ENCODE results near the gene USP48. TPM values are rescaled to one million over a fixed set of nuclear protein-coding genes. Genes with fewer than 3 reads are reported as not detected.

USP48 gene
- total RNA-seq, 1 donor from 2014 or later = 56.4 TPM

- Histone ChIP-seq H3K27ac (no peak overlapping the region), H3K9me3 (no peaks in the 10 kb centered on the region), H3K4me3 (no peak overlapping the region), H3K4me1 (peaks cover 8% of the 10 kb centered on the region), H3K36me3 (no peaks in the 10 kb centered on the region), H3K27me3 (peaks cover 7% of the 10 kb centered on the region)
- DNase-seq = no peak
- TF ChIP-seq CTCF (IDR thresholded peaks at IDR 0.05) = no peak
- ATAC-seq = no peak
- intact Hi-C loops (cut with DNase I) = no loop called here
Measured at GRCh38 chr1:21641076-21641475, 141.9 kb downstream of the USP48 start.

GRCh38 chr1:21640653-21641052 is 142.3 kb downstream of the USP48 start:
- ATAC-seq = no peak
- intact Hi-C loops (cut with DNase I) = no loop called here
- TF ChIP-seq CTCF (IDR thresholded peaks at IDR 0.05) = no peak
- Histone ChIP-seq H3K27ac (no peak overlapping the region), H3K4me1 (peaks cover 8% of the 10 kb centered on the region), H3K27me3 (peaks cover 7% of the 10 kb centered on the region), H3K4me3 (no peak overlapping the region), H3K36me3 (no peaks in the 10 kb centered on the region), H3K9me3 (no peaks in the 10 kb centered on the region)
- DNase-seq = no peak

GRCh38 chr1:21639594-21640041 is 143.3 kb downstream of the USP48 start:
- intact Hi-C loops (cut with DNase I) = no loop called here
- H3K9me3 ChIP-seq = no peaks in the 10 kb centered on the region
- ATAC-seq = peak; percentile 3
- TF ChIP-seq CTCF (IDR thresholded peaks at IDR 0.05) = no peak
- H3K36me3 ChIP-seq = no peaks in the 10 kb centered on the region
- no peak for DNase-seq
- peak overlapping the region; percentile 71 for H3K27ac ChIP-seq
- no peaks in the 10 kb centered on the region for H3K27me3 ChIP-seq
- H3K4me1 ChIP-seq = peaks cover 8% of the 10 kb centered on the region
- H3K4me3 ChIP-seq = no peak overlapping the region

GRCh38 chr1:21638531-21639341 is 144.2 kb downstream of the USP48 start:
- peak; percentile 87 for DNase-seq
- H3K4me3 ChIP-seq = no peak overlapping the region
- H3K27me3 ChIP-seq = peaks cover 3% of the 10 kb centered on the region
- H3K27ac ChIP-seq = peak overlapping the region; percentile 71
- no peaks in the 10 kb centered on the region for H3K36me3 ChIP-seq
- peaks cover 8% of the 10 kb centered on the region for H3K4me1 ChIP-seq
- ATAC-seq = peak; percentile 80
- intact Hi-C loops (cut with DNase I) = no loop called here
- no peak for TF ChIP-seq CTCF (IDR thresholded peaks at IDR 0.05)
- H3K9me3 ChIP-seq = no peaks in the 10 kb centered on the region

GRCh38 chr1:21637514-21637913 is 145.4 kb downstream of the USP48 start:
- peaks cover 3% of the 10 kb centered on the region for H3K27me3 ChIP-seq
- intact Hi-C loops (cut with DNase I) = no loop called here
- H3K27ac ChIP-seq = no peak overlapping the region
- no peak for DNase-seq
- peaks cover 8% of the 10 kb centered on the region for H3K4me1 ChIP-seq
- no peaks in the 10 kb centered on the region for H3K9me3 ChIP-seq
- no peak for TF ChIP-seq CTCF (IDR thresholded peaks at IDR 0.05)
- no peaks in the 10 kb centered on the region for H3K36me3 ChIP-seq
- H3K4me3 ChIP-seq = no peak overlapping the region
- no peak for ATAC-seq

Measured in upper lobe of right lung (tissue), 1 donor.